HG03280 (cell line): ENCODE results near the gene ETF1.

Experiments used
- ATAC-seq: cut with Tn5 transposase; IDR thresholded peaks from one replicate; pipeline ENCODE4 v1.9.1; 2021; ENCODE audit warnings: mild to moderate bottlenecking, moderate library complexity; ENCODE audit not compliant: unreplicated experiment

Gene ETF1

GRCh38 chr5:138563340-138564118 is 20.5 kb upstream of the ETF1 start:
- ATAC-seq: no peak

GRCh38 chr5:138560971-138561370 is 17.9 kb upstream of the ETF1 start:
- ATAC-seq: no peak

GRCh38 chr5:138559937-138560336 is 16.9 kb upstream of the ETF1 start:
- ATAC-seq: no peak

- no peak for ATAC-seq
These were observed 14.6 kb upstream of the ETF1 start for GRCh38 chr5:138557677-138558076.

- ATAC-seq: no peak
These were observed 11.1 kb upstream of the ETF1 start for GRCh38 chr5:138554143-138554542.

GRCh38 chr5:138553437-138554095 is 10.5 kb upstream of the ETF1 start:
- no peak for ATAC-seq

GRCh38 chr5:138552657-138553056 is 9.6 kb upstream of the ETF1 start:
- no peak for ATAC-seq

GRCh38 chr5:138549414-138549813 is 6.4 kb upstream of the ETF1 start:
- ATAC-seq: no peak

- ATAC-seq: no peak
These were observed 3.0 kb upstream of the ETF1 start for GRCh38 chr5:138545919-138546562.

GRCh38 chr5:138544181-138545134 is 1.4 kb upstream of the ETF1 start:
- ATAC-seq: no peak

- ATAC-seq: peak; percentile 42
These were observed 681 bp upstream of the ETF1 start for GRCh38 chr5:138543730-138544104.

GRCh38 chr5:138542180-138542955 is 668 bp downstream of the ETF1 start:
- no peak for ATAC-seq

GRCh38 chr5:138541511-138542179 is 1.4 kb downstream of the ETF1 start:
- no peak for ATAC-seq

GRCh38 chr5:138539791-138540190 is 3.2 kb downstream of the ETF1 start:
- ATAC-seq: no peak

- ATAC-seq: no peak
These were observed 4.0 kb downstream of the ETF1 start for GRCh38 chr5:138538943-138539627.

- ATAC-seq: no peak
These were observed 6.2 kb downstream of the ETF1 start for GRCh38 chr5:138536665-138537315.

- no peak for ATAC-seq
These were observed 6.8 kb downstream of the ETF1 start for GRCh38 chr5:138536215-138536614.
